SK-N-SH (cell line): ENCODE data around the gene PAX3. TPM values are rescaled to one million over a fixed set of nuclear protein-coding genes. Genes with fewer than 3 reads are reported as not detected.

ENCODE experiments used
- CTCF ChIA-PET: fragments of 300-600, 350-600 bp; formaldehyde crosslinking; extraction: SDS; loops from one replicate; lab custom pipeline; 2021; lab: Yijun Ruan, JAX
- POLR2A ChIA-PET: fragments of 350-600 bp; sonication (Branson Sonifier 250); formaldehyde crosslinking; extraction: SDS; loops from one replicate; lab custom pipeline; 2020; ENCODE audit warnings: antibody characterized with exemption, inconsistent platforms; lab: Yijun Ruan, JAX
- DNase-seq: peaks from one replicate; pipeline ENCODE4 v3.0.0; 2012
- H2AFZ ChIP-seq: fragments of 200-600 bp; sonication (generic); 2 replicates; pipeline ENCODE4 v1.8.1; 2016; ENCODE audit warnings: antibody characterized with exemption, mild to moderate bottlenecking, low read depth
- H3F3A ChIP-seq: fragments of 200-600 bp; sonication (generic); replicated peaks from 2 replicates; pipeline ENCODE3; 2016; ENCODE audit warnings: antibody characterized with exemption, mild to moderate bottlenecking; ENCODE audit not compliant: insufficient read depth
- H3K27ac ChIP-seq, 2 experiments: fragments of 200-500 bp in 1 of 2; fragments of 200-600 bp in 1 of 2; sonication (Bioruptor generic) in 1 of 2; sonication (generic), shearing (Covaris generic) in 1 of 2; 2 replicates each; pipeline versions ENCODE4 v1.5.1 to v1.6.1; 2014 to 2016; ENCODE audit warnings: low read depth in 2 of 2, inconsistent platforms in 1 of 2, low read length in 1 of 2, mild to moderate bottlenecking in 1 of 2, mixed read lengths in 1 of 2
- H3K27me3 ChIP-seq: fragments of 200-600 bp; sonication (generic), shearing (Covaris generic); 2 replicates; pipeline ENCODE4 v1.6.1; 2016; ENCODE audit warnings: mixed run types; ENCODE audit not compliant: insufficient read depth
- H3K36me3 ChIP-seq, 2 experiments: fragments of 200-500 bp in 1 of 2; fragments of 200-600 bp in 1 of 2; sonication (Bioruptor generic) in 1 of 2; sonication (generic) in 1 of 2; replicated peaks in 1 of 2; 2 replicates each; pipeline versions ENCODE3 to v1.5.1; 2014 to 2016; ENCODE audit warnings: low read length in 1 of 2, mild to moderate bottlenecking in 1 of 2; ENCODE audit not compliant: insufficient read depth in 2 of 2, control insufficient read depth in 1 of 2
- H3K4me1 ChIP-seq, 2 experiments: fragments of 200-500 bp in 1 of 2; fragments of 200-600 bp in 1 of 2; sonication (Bioruptor generic) in 1 of 2; sonication (generic), shearing (Covaris generic) in 1 of 2; 2 replicates each; pipeline versions ENCODE4 v1.5.1 to v1.6.1; 2014 to 2016; ENCODE audit warnings: low read depth in 1 of 2, low read length in 1 of 2, mixed run types in 1 of 2; ENCODE audit not compliant: insufficient read depth in 2 of 2, control insufficient read depth in 1 of 2
- H3K4me2 ChIP-seq: fragments of 200-600 bp; sonication (generic), shearing (Covaris generic); 2 replicates; pipeline ENCODE4 v1.6.1; 2017; ENCODE audit warnings: mixed run types
- H3K4me3 ChIP-seq, 2 experiments: fragments of 200-500 bp in 1 of 2; fragments of 200-600 bp in 1 of 2; sonication (Bioruptor generic) in 1 of 2; sonication (generic), shearing (Covaris generic) in 1 of 2; 2 replicates each; pipeline versions ENCODE4 v1.5.1 to v1.8.1; 2014 to 2016; ENCODE audit warnings: low read depth in 2 of 2, inconsistent platforms in 1 of 2, low read length in 1 of 2, mild to moderate bottlenecking in 1 of 2, mixed read lengths in 1 of 2, moderate library complexity in 1 of 2
- H3K79me2 ChIP-seq: fragments of 200-600 bp; sonication (generic); 2 replicates; pipeline ENCODE4 v1.8.1; 2017; ENCODE audit warnings: mild to moderate bottlenecking; ENCODE audit not compliant: insufficient read depth
- H3K9ac ChIP-seq: fragments of 200-600 bp; sonication (generic); 2 replicates; pipeline ENCODE4 v1.6.1; 2017; ENCODE audit warnings: mixed run types
- H3K9me2 ChIP-seq: fragments of 200-600 bp; sonication (generic); 2 replicates; pipeline ENCODE4 v1.6.1; 2017; ENCODE audit warnings: mixed run types
- H3K9me3 ChIP-seq: fragments of 200-600 bp; sonication (generic); 2 replicates; pipeline ENCODE4 v1.6.1; 2017; ENCODE audit warnings: mixed run types, mild to moderate bottlenecking, moderate library complexity
- H4K20me1 ChIP-seq: fragments of 200-600 bp; sonication (generic); 2 replicates; pipeline ENCODE4 v1.6.1; 2017; ENCODE audit warnings: mild to moderate bottlenecking, mixed run types; ENCODE audit not compliant: insufficient read depth
- CHD2 ChIP-seq: fragments of 150-350 bp; IDR thresholded peaks from 2 replicates; pipeline ENCODE4 v1.6.1; 2018; ENCODE audit warnings: low read length; ENCODE audit not compliant: partially characterized antibody
- EZH2phosphoT487 ChIP-seq: fragments of 200-600 bp; sonication (generic); IDR thresholded peaks from 2 replicates; pipeline ENCODE4 v1.6.1; 2017; ENCODE audit warnings: low read depth, mixed run types, mild to moderate bottlenecking, antibody characterized with exemption, moderate library complexity, borderline replicate concordance
- FOSL2 ChIP-seq: IDR thresholded peaks from 2 replicates; pipeline ENCODE4 v1.4.0; 2012; ENCODE audit warnings: low read depth, mild to moderate bottlenecking, moderate library complexity, borderline replicate concordance
- GATA2 ChIP-seq: sonication (generic); formaldehyde crosslinking; IDR thresholded peaks from 2 replicates; pipeline ENCODE4 v1.5.0; 2020; ENCODE audit warnings: mild to moderate bottlenecking, missing genetic modification reagents
- MEF2A ChIP-seq: IDR thresholded peaks from 2 replicates; pipeline ENCODE4 v1.4.0; 2012; ENCODE audit warnings: low read depth, borderline replicate concordance
- MXI1 ChIP-seq: IDR thresholded peaks from 2 replicates; pipeline ENCODE4 v1.6.1; 2012; ENCODE audit warnings: mild to moderate bottlenecking, low read depth, low read length, improper control_type of control experiment
- NFIC ChIP-seq: IDR thresholded peaks from 2 replicates; pipeline ENCODE4 v1.4.0; 2012; ENCODE audit warnings: borderline replicate concordance
- POLR2AphosphoS5 ChIP-seq: IDR thresholded peaks from 2 replicates; pipeline ENCODE4 v1.6.1; 2012; ENCODE audit warnings: low read depth, low read length
- RAD21 ChIP-seq: IDR thresholded peaks from 2 replicates; pipeline ENCODE4 v1.6.1; 2012; ENCODE audit warnings: mild to moderate bottlenecking, low read length
- RCOR1 ChIP-seq: fragments of 150-350 bp; IDR thresholded peaks from 2 replicates; pipeline ENCODE4 v1.6.1; 2017; ENCODE audit warnings: antibody characterized with exemption, low read length
- USF1 ChIP-seq: IDR thresholded peaks from 2 replicates; pipeline ENCODE4 v1.4.0; 2012; ENCODE audit warnings: low read depth, borderline replicate concordance
- YY1 ChIP-seq: IDR thresholded peaks from 2 replicates; pipeline ENCODE4 v1.4.0; 2012; ENCODE audit warnings: low read depth, mild to moderate bottlenecking
- ZBTB33 ChIP-seq: IDR thresholded peaks from 2 replicates; pipeline ENCODE4 v1.4.0; 2012; ENCODE audit warnings: low read depth, borderline replicate concordance
- WGBS: methylation state at CpG from one replicate; pipeline ENCODE4 v1.1.6; 2017; ENCODE audit warnings: low lambda C conversion rate; 5-methylcytosine and 5-hydroxymethylcytosine counted together
- polyA plus RNA-seq, 3 experiments: library from polyadenylated mRNA; depleted of rRNA; stranded (reverse); fragments of >200 nt; gene quantifications; 2 replicates each; pipeline ENCODE4 v1.2.3, GENCODE V29; 2012

The PAX3 gene
- polyA plus RNA-seq, 1 of the 3 experiments (the other 2 are of a cell fraction), result not detected

- Histone ChIP-seq H3K9me2 (no peaks in the 10 kb centered on the region), H2AFZ (no peak overlapping the region), H3K4me1 (peaks cover 0 to 8% of the 10 kb centered on the region in 2 experiments; a peak in 1 of 4 replicates), H3K36me3 (no peaks in the 10 kb centered on the region), H3K9ac (no peak overlapping the region), H3F3A (no peaks in the 10 kb centered on the region), H3K4me2 (no peak overlapping the region), H3K27ac (no peak overlapping the region), H3K79me2 (no peaks in the 10 kb centered on the region), H3K4me3 (no peak overlapping the region), H3K9me3 (no peaks in the 10 kb centered on the region), H4K20me1 (no peaks in the 10 kb centered on the region), H3K27me3 (no peaks in the 10 kb centered on the region; the same call in 1 of the 2 replicates)
- ChIA-PET CTCF (no interaction called here), POLR2A (no interaction called here)
- 0% methylated on average over 4 of the region's 4 CpGs for WGBS
- no peak for DNase-seq
- no peak for TF ChIP-seq POLR2AphosphoS5
- no peak for TF ChIP-seq GATA2 (CRISPR knock-in tag)
- TF ChIP-seq NFIC, result no peak
- TF ChIP-seq MXI1, result no peak
- no peak for TF ChIP-seq RCOR1
- no peak for TF ChIP-seq FOSL2
- no peak for TF ChIP-seq USF1
- no peak for TF ChIP-seq RAD21
- no peak for TF ChIP-seq MEF2A
- TF ChIP-seq YY1, result no peak
- no peak for TF ChIP-seq CHD2
These were observed 95.8 kb downstream of the PAX3 start for GRCh38 chr2:222203041-222203440.

GRCh38 chr2:222196159-222196558, 102.6 kb downstream of the PAX3 start:
- no peak overlapping the region for H3K4me2 ChIP-seq
- no peak for TF ChIP-seq EZH2phosphoT487
- TF ChIP-seq NFIC, result no peak
- no peak for TF ChIP-seq MXI1
- TF ChIP-seq GATA2 (CRISPR knock-in tag), result no peak
- no peak for TF ChIP-seq ZBTB33
- no peak for TF ChIP-seq FOSL2
- H3K27me3 ChIP-seq, result no peaks in the 10 kb centered on the region
- no peaks in the 10 kb centered on the region for H3K36me3 ChIP-seq
- H3K79me2 ChIP-seq, result no peaks in the 10 kb centered on the region
- no peaks in the 10 kb centered on the region; a peak in 1 of 4 replicates for H3K4me1 ChIP-seq
- 7% methylated on average over 7 of the region's 7 CpGs for WGBS
- H3K27ac ChIP-seq, result no peak overlapping the region
- no peak overlapping the region for H3K4me3 ChIP-seq
- no peaks in the 10 kb centered on the region for H3K9me2 ChIP-seq
- H4K20me1 ChIP-seq, result no peaks in the 10 kb centered on the region
- CTCF ChIA-PET, result no interaction called here
- POLR2A ChIA-PET, result no interaction called here
- no peak for DNase-seq
- no peak overlapping the region for H2AFZ ChIP-seq
- no peaks in the 10 kb centered on the region for H3F3A ChIP-seq
- H3K9ac ChIP-seq, result no peak overlapping the region
- H3K9me3 ChIP-seq, result no peaks in the 10 kb centered on the region
